ENCODE results near the gene HBD.

GRCh38 chr11:5210376-5210885 lies 23.9 kb downstream of the HBD start:
- TF ChIP-seq POLR2A (IDR thresholded peaks at IDR 0.05; ENCODE audit: low read length): no peak
- no peak for TF ChIP-seq GATA1 (IDR thresholded peaks at IDR 0.05; ENCODE audit: low read depth, low read length)

Data from erythroblast (primary cell).